ENCODE results near the gene PFKFB3.

Gene PFKFB3

DNA sequence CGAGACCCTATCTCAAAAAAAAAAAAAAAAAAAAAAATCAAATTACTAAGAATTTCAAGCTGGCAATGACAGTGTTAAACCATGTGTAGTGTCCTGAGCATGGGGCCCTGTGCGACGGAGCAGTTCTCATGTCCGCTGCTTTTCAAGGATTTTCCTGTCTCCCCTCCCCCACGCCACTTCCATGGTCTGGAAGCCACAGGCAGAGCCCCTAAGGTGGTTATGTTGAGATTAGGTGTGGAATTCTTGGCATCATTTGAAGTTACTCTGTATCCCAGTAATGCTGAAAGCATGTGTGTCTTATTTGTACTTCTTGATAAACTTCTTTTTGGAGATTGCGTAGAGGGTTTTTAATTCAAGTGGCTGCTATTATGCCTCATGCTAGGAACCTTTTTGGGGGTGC, 65.2 kb downstream of the PFKFB3 start:
- no peak for DNase-seq (ENCODE audit: low read depth)
- H3K4me3 ChIP-seq (ENCODE audit: control insufficient read depth, low read depth, low read length), result no peak overlapping the region
- TF ChIP-seq, protein P1, sequence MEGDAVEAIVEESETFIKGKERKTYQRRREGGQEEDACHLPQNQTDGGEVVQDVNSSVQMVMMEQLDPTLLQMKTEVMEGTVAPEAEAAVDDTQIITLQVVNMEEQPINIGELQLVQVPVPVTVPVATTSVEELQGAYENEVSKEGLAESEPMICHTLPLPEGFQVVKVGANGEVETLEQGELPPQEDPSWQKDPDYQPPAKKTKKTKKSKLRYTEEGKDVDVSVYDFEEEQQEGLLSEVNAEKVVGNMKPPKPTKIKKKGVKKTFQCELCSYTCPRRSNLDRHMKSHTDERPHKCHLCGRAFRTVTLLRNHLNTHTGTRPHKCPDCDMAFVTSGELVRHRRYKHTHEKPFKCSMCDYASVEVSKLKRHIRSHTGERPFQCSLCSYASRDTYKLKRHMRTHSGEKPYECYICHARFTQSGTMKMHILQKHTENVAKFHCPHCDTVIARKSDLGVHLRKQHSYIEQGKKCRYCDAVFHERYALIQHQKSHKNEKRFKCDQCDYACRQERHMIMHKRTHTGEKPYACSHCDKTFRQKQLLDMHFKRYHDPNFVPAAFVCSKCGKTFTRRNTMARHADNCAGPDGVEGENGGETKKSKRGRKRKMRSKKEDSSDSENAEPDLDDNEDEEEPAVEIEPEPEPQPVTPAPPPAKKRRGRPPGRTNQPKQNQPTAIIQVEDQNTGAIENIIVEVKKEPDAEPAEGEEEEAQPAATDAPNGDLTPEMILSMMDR (IDR thresholded peaks at IDR 0.05; ENCODE audit: control insufficient read depth, insufficient read depth, low read depth, low read length, missing control alignments), result no peak

DNA sequence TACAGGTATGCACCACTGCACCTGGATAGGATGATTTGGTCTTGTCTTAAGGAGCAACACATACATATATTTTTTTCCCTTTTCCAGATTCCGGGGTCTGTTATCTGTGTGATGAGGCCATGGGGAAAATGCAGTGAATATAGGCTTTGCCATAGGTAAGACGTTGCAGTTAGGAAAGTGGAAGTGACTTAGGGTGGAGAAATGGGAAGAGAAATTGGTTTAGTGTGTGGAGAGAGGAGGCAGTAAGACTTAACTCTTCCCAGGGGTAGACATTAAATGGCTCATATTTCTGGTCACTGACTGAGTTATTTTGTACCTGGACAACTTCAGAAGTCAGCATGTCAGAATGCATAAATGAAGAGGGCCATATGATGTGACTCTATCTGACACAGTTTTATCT, 66.7 kb downstream of the PFKFB3 start:
- no peak for DNase-seq (ENCODE audit: low read depth)
- no peak overlapping the region for H3K4me3 ChIP-seq (ENCODE audit: control insufficient read depth, low read depth, low read length)
- TF ChIP-seq, protein P1 (IDR thresholded peaks at IDR 0.05; ENCODE audit: control insufficient read depth, insufficient read depth, low read depth, low read length, missing control alignments), result no peak

DNA sequence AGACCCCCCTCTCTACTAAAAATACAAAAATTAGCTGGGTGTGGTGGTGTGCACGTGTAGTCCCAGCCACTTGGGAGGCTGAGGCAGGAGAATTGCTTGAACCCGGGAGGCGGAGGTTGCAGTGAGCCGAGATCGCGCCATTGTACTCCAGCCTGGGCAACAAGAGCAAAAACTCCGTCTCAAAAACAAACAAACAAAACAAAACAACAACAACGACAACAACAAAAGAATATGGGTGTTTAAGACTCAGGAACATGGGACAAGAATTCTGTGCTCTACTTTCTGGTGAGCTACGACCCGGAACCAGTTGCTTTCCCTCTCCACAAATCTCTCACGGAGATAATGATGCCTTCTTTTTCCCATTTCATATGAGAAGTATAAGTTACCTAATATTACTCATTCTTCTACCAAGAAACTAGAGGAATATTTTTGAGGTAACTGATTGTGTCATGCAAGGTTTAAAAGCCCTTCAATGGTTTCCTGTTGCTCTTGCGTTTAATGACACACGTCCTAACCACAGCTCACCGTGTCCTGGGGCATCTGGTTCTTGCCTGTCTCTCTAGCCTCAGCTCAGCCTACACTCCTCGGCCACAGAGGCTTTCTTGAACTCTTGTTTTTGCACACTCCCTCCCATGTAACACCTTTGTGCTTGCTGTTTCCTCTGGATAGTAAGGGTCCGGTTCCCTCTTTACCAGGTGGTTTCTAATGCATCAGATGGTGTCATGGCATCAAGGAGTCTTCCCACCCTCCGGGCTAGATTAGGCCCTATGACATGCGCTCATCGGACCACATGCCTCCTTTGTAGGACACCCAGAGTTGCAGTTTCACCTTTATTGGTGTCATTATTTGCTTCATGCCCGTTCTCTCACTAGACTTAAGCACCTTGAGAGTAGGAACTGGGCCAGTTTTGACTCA, 67.5 kb downstream of the PFKFB3 start:
- no peak for DNase-seq (ENCODE audit: low read depth)
- TF ChIP-seq, protein P1 (IDR thresholded peaks at IDR 0.05; ENCODE audit: control insufficient read depth, insufficient read depth, low read depth, low read length, missing control alignments), result no peak
- no peak overlapping the region for H3K4me3 ChIP-seq (ENCODE audit: control insufficient read depth, low read depth, low read length)

DNA sequence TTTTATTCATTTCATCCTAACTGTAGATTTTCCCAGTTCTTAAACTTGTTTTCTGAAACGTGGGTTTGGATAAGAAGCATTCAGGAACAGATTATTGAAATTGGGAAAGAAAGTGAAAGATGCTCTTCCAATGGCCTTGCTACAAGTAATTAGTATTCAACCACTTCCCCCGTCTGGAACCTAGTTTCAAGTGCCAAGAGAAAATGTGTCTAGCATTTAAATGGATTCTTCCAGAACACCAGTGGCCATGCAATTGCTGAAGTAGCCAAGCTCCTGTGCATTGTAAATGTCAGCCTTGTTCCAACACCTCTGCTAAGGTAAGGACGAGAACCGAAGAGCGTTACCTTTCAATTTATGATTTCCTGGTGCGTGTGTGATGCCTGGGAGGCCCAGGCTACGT, 68.2 kb downstream of the PFKFB3 start:
- H3K4me3 ChIP-seq (ENCODE audit: control insufficient read depth, low read depth, low read length), result no peak overlapping the region
- DNase-seq (ENCODE audit: low read depth), result no peak
- TF ChIP-seq, protein P1 (IDR thresholded peaks at IDR 0.05; ENCODE audit: control insufficient read depth, insufficient read depth, low read depth, low read length, missing control alignments), result no peak

DNA sequence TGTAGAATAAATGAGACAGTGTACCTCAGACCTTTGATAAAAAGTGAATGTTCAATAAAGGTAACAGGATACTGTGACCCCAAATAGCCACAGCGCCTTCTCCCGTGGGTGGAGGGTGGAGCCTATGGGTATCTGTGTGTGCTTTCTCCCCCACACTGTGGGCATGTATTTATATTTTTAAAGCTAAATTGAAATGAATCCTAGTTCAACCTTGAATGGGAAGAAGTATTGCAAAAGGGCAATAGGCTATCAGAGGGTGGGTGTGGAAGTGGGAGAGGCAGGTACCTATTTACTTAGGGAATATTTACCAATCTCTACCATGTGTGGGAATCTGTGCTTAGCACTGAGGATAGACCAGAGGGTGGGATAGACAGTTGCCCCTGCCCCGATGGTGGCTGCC, 68.9 kb downstream of the PFKFB3 start:
- TF ChIP-seq, protein P1 (IDR thresholded peaks at IDR 0.05; ENCODE audit: control insufficient read depth, insufficient read depth, low read depth, low read length, missing control alignments), result no peak
- H3K4me3 ChIP-seq (ENCODE audit: control insufficient read depth, low read depth, low read length), result no peak overlapping the region
- no peak for DNase-seq (ENCODE audit: low read depth)

DNA sequence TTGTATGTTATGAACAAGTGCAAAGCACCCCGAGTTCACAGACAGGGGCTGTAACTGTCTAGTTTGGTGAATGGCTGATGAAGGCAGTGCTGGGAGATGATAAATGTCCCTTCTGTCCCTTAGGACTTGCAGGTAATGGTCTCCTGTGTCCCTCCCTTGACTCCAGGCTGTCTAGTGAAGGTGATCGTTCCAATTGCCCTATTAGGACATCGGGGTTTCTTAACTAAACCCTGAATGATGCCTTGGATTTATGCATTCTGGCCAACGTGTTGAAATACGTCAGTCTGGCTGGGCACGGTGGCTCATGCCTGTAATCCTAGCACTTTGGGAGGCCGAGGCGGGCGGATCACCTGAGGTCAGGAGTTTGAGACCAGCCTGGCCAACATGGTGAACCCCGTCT, 69.4 kb downstream of the PFKFB3 start:
- no peak overlapping the region for H3K4me3 ChIP-seq (ENCODE audit: control insufficient read depth, low read depth, low read length)
- TF ChIP-seq, protein P1 (IDR thresholded peaks at IDR 0.05; ENCODE audit: control insufficient read depth, insufficient read depth, low read depth, low read length, missing control alignments), result no peak
- no peak for DNase-seq (ENCODE audit: low read depth)

All from AG09309 (cell line).